A549 (cell line): ENCODE measurements around the gene RPN2.

Experiments used
- BHLHE40 ChIP-seq: IDR thresholded peaks from 2 replicates; pipeline ENCODE4 v1.6.1; 2012; ENCODE audit warnings: low read depth, low read length, inconsistent platforms
- EHMT2 ChIP-seq: fragments of 200-600 bp; sonication (generic); IDR thresholded peaks from 2 replicates; pipeline ENCODE4 v1.6.1; 2016; ENCODE audit warnings: antibody characterized with exemption, low read depth, mild to moderate bottlenecking, moderate library complexity
- ESRRA ChIP-seq: fragments of 150-350 bp; IDR thresholded peaks from 2 replicates; pipeline ENCODE4 v1.6.1; 2014; ENCODE audit warnings: mild to moderate bottlenecking, low read length, borderline replicate concordance
- JUN ChIP-seq, 2 experiments: fragments of >200 bp; sonication (Bioruptor Twin); formaldehyde crosslinking; IDR thresholded peaks; 2 replicates in 1 of 2; 3 replicates in 1 of 2; pipeline ENCODE4 v1.6.1; 2016 to 2017
- MAX ChIP-seq: IDR thresholded peaks from 2 replicates; pipeline ENCODE4 v1.6.1; 2012
- MAZ ChIP-seq: fragments of 150-350 bp; IDR thresholded peaks from 2 replicates; pipeline ENCODE4 v1.6.1; 2014; ENCODE audit warnings: antibody characterized with exemption, low read depth, low read length, borderline replicate concordance
- PHF8 ChIP-seq: fragments of 200-600 bp; sonication (generic); IDR thresholded peaks from 2 replicates; pipeline ENCODE4 v1.6.1; 2016; ENCODE audit warnings: low read depth, mild to moderate bottlenecking, antibody characterized with exemption, moderate library complexity, borderline replicate concordance
- POLR2A ChIP-seq: IDR thresholded peaks from 2 replicates; pipeline ENCODE4 v1.6.1; 2012; ENCODE audit warnings: mild to moderate bottlenecking, low read length
- RCOR1 ChIP-seq: fragments of 150-350 bp; IDR thresholded peaks from 2 replicates; pipeline ENCODE4 v1.6.1; 2014; ENCODE audit warnings: antibody characterized with exemption, low read length, low read depth
- RNF2 ChIP-seq: fragments of 200-600 bp; sonication (generic); IDR thresholded peaks from 2 replicates; pipeline ENCODE4 v1.6.1; 2016; ENCODE audit warnings: low read depth, mild to moderate bottlenecking, antibody characterized with exemption, moderate library complexity, borderline replicate concordance
- SREBF2 ChIP-seq: fragments of 450-650 bp; IDR thresholded peaks from 2 replicates; pipeline ENCODE4 v1.6.1; 2014; ENCODE audit warnings: mild to moderate bottlenecking, moderate library complexity
- TF ChIP-seq, protein P1 (sequence below): fragments of >200 bp; sonication (Bioruptor Twin); formaldehyde crosslinking; IDR thresholded peaks from 3 replicates; pipeline ENCODE4 v1.5.1; 2016
- TF ChIP-seq, protein P2 (sequence below): fragments of 250-450 bp; sonication (Bioruptor Pico); IDR thresholded peaks from 2 replicates; pipeline ENCODE4 v1.5.0; 2021; ENCODE audit warnings: mild to moderate bottlenecking, moderate library complexity, borderline replicate concordance

DNA sequence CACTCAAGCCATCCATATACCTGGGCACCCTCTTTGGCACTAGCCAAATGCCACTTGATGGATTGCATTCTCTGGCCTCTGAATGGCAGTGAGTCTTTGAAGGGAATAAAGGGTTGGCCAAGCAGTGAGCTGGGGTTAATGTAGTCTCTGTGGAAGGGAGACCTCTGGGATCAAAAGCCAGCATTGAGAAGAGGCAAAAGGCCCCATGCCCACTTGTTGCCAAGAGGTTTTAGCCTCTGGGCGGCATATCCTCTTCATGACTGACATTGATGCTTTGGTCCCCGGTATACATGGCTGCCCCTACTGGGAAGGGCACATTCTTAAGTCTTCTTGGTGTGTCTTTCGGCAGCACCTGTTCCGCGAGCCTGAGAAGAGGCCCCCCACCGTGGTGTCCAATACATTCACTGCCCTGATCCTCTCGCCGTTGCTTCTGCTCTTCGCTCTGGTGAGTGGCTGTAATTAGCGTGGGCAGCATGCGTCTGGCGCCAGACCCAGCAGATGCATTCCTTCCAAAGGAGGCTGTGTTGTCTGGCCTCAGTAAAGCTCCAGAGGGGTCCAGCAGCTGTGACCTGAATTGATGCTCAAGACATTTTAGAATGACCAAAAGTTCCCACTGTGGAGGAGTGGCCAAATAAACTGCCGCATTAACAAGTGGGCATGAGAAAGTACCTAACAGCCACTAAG is 53.0 kb downstream of the RPN2 start:
- no peak for TF ChIP-seq MAZ
- TF ChIP-seq MAX = no peak
- TF ChIP-seq POLR2A = no peak
- TF ChIP-seq, protein P1, sequence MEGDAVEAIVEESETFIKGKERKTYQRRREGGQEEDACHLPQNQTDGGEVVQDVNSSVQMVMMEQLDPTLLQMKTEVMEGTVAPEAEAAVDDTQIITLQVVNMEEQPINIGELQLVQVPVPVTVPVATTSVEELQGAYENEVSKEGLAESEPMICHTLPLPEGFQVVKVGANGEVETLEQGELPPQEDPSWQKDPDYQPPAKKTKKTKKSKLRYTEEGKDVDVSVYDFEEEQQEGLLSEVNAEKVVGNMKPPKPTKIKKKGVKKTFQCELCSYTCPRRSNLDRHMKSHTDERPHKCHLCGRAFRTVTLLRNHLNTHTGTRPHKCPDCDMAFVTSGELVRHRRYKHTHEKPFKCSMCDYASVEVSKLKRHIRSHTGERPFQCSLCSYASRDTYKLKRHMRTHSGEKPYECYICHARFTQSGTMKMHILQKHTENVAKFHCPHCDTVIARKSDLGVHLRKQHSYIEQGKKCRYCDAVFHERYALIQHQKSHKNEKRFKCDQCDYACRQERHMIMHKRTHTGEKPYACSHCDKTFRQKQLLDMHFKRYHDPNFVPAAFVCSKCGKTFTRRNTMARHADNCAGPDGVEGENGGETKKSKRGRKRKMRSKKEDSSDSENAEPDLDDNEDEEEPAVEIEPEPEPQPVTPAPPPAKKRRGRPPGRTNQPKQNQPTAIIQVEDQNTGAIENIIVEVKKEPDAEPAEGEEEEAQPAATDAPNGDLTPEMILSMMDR = no peak
- TF ChIP-seq SREBF2 = no peak
- no peak for TF ChIP-seq RNF2
- TF ChIP-seq PHF8 = no peak
- TF ChIP-seq, protein P2, sequence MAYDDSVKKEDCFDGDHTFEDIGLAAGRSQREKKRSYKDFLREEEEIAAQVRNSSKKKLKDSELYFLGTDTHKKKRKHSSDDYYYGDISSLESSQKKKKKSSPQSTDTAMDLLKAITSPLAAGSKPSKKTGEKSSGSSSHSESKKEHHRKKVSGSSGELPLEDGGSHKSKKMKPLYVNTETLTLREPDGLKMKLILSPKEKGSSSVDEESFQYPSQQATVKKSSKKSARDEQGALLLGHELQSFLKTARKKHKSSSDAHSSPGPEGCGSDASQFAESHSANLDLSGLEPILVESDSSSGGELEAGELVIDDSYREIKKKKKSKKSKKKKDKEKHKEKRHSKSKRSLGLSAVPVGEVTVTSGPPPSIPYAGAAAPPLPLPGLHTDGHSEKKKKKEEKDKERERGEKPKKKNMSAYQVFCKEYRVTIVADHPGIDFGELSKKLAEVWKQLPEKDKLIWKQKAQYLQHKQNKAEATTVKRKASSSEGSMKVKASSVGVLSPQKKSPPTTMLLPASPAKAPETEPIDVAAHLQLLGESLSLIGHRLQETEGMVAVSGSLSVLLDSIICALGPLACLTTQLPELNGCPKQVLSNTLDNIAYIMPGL (CRISPR knock-in tag) = no peak
- TF ChIP-seq RCOR1 = no peak
- TF ChIP-seq JUN (IDR thresholded peaks at IDR 0.05) = no peak
- no peak for TF ChIP-seq BHLHE40
- no peak for TF ChIP-seq ESRRA
- TF ChIP-seq EHMT2 = no peak
